ENCODE measurements around the gene PLPPR3.

The PLPPR3 gene

GRCh38 chr19:763869-764268 lies 57.9 kb downstream of the PLPPR3 start:
- no peaks in the 10 kb centered on the region for H3K27me3 ChIP-seq (ENCODE audit: control insufficient read depth, insufficient read depth, low read length)
- H3K27ac ChIP-seq (ENCODE audit: low read length): no peak overlapping the region
- no peaks in the 10 kb centered on the region for H3K9me3 ChIP-seq (ENCODE audit: control insufficient read depth, low read depth, low read length)

GRCh38 chr19:763181-763580 lies 58.6 kb downstream of the PLPPR3 start:
- H3K36me3 ChIP-seq (ENCODE audit: control insufficient read depth, low read depth, low read length): no peaks in the 10 kb centered on the region
- no peaks in the 10 kb centered on the region for H3K9me3 ChIP-seq (ENCODE audit: control insufficient read depth, low read depth, low read length)
- no peaks in the 10 kb centered on the region for H3K27me3 ChIP-seq (ENCODE audit: control insufficient read depth, insufficient read depth, low read length)
- H3K9ac ChIP-seq (ENCODE audit: low read length): no peak overlapping the region
- H3K4me3 ChIP-seq (ENCODE audit: low read length): no peak overlapping the region
- no peaks in the 10 kb centered on the region for H3K4me1 ChIP-seq (ENCODE audit: control insufficient read depth, low read depth, low read length)
- no peak overlapping the region for H3K27ac ChIP-seq (ENCODE audit: low read length)

More at GRCh38 chr19:763869-764268, 57.9 kb downstream of the PLPPR3 start:
- Histone ChIP-seq H3K4me1 (ENCODE audit: control insufficient read depth, low read depth, low read length) (no peaks in the 10 kb centered on the region), H3K9ac (ENCODE audit: low read length) (no peak overlapping the region), H3K4me3 (ENCODE audit: low read length) (no peak overlapping the region), H3K36me3 (ENCODE audit: control insufficient read depth, low read depth, low read length) (no peaks in the 10 kb centered on the region)

Data from iPS-18a (cell line).